HepG2 (cell line): ENCODE data around the gene NFE2L1.

Experiments used
- CBX1 ChIP-seq: IDR thresholded peaks from one replicate; pipeline ENCODE4 v1.6.1; 2016; ENCODE audit warnings: antibody characterized with exemption, low read depth
- FOSL2 ChIP-seq: sonication (generic); formaldehyde crosslinking; IDR thresholded peaks from 2 replicates; pipeline ENCODE4 v1.4.0; 2020; ENCODE audit warnings: missing genetic modification reagents
- FOXP1 ChIP-seq, 2 experiments: fragments of 450-650 bp in 1 of 2; IDR thresholded peaks; 2 replicates each; pipeline ENCODE4 v1.6.1; 2017 to 2018; ENCODE audit warnings: antibody characterized with exemption in 1 of 2
- POLR2A ChIP-seq, 2 experiments: IDR thresholded peaks; 2 replicates each; pipeline ENCODE4 v1.6.1; 2011; ENCODE audit warnings: low read depth in 2 of 2, low read length in 2 of 2, mild to moderate bottlenecking in 1 of 2, moderate library complexity in 1 of 2; ENCODE audit not compliant: insufficient read depth in 1 of 2
- POLR2AphosphoS5 ChIP-seq: IDR thresholded peaks from 2 replicates; pipeline ENCODE4 v1.6.1; 2012; ENCODE audit warnings: low read depth, low read length
- SMYD3 ChIP-seq: sonication (generic); formaldehyde crosslinking; IDR thresholded peaks from 2 replicates; pipeline ENCODE4 v1.8.1; 2023; ENCODE audit warnings: mild to moderate bottlenecking, missing genetic modification reagents
- TBL1XR1 ChIP-seq: fragments of 150-350 bp; IDR thresholded peaks from 2 replicates; pipeline ENCODE4 v1.6.1; 2014; ENCODE audit warnings: borderline replicate concordance, low read length; ENCODE audit not compliant: partially characterized antibody
- XRCC5 ChIP-seq: fragments of 200-400 bp; formaldehyde crosslinking; optimal IDR thresholded peaks from 2 replicates; pipeline ENCODE3; 2017; ENCODE audit warnings: mild to moderate bottlenecking, low read length
- ZNF232 ChIP-seq: sonication (generic); formaldehyde crosslinking; IDR thresholded peaks from 2 replicates; pipeline ENCODE4 v1.4.0; 2020; ENCODE audit warnings: missing genetic modification reagents, borderline replicate concordance
- TF ChIP-seq, protein P1 (sequence below): sonication (generic); formaldehyde crosslinking; IDR thresholded peaks from 2 replicates; pipeline ENCODE4 v1.5.0; 2020; ENCODE audit warnings: mild to moderate bottlenecking, missing genetic modification reagents, moderate library complexity
- TF ChIP-seq, protein P2 (sequence below): sonication (generic); formaldehyde crosslinking; IDR thresholded peaks from 2 replicates; pipeline ENCODE4 v1.4.0; 2020; ENCODE audit warnings: missing genetic modification reagents, borderline replicate concordance
- TF ChIP-seq, protein P3 (sequence below), 2 experiments: IDR thresholded peaks; 2 replicates each; pipeline ENCODE4 v1.6.1; 2011 to 2012; ENCODE audit warnings: low read length in 2 of 2, borderline replicate concordance in 1 of 2, low read depth in 1 of 2, mild to moderate bottlenecking in 1 of 2, moderate library complexity in 1 of 2

DNA sequence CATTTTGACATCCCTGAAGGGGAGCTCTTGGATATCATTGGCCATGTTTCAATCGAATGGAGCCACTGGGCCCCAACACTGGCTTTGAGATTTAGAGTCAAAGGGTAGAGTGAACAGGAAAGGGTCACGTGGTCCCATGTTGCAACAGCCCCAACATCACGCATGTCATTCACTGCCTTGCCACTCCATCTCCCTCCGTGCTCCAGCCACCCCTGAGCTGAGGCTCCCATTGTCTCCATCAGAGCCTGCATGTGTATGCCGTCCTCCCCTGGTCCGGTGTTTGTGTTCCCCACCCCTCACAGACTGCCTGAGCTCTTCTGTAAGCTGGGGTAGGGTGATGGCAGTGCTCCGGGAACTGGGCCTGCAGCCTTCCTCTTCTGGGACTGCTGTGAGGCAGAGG lies 12.1 kb downstream of the NFE2L1 start:
- TF ChIP-seq SMYD3 (CRISPR knock-in tag): no peak
- TF ChIP-seq, protein P1, sequence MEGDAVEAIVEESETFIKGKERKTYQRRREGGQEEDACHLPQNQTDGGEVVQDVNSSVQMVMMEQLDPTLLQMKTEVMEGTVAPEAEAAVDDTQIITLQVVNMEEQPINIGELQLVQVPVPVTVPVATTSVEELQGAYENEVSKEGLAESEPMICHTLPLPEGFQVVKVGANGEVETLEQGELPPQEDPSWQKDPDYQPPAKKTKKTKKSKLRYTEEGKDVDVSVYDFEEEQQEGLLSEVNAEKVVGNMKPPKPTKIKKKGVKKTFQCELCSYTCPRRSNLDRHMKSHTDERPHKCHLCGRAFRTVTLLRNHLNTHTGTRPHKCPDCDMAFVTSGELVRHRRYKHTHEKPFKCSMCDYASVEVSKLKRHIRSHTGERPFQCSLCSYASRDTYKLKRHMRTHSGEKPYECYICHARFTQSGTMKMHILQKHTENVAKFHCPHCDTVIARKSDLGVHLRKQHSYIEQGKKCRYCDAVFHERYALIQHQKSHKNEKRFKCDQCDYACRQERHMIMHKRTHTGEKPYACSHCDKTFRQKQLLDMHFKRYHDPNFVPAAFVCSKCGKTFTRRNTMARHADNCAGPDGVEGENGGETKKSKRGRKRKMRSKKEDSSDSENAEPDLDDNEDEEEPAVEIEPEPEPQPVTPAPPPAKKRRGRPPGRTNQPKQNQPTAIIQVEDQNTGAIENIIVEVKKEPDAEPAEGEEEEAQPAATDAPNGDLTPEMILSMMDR (CRISPR knock-in tag): no peak
- TF ChIP-seq CBX1: no peak
- TF ChIP-seq FOSL2: no peak
- TF ChIP-seq POLR2A (IDR thresholded peaks at IDR 0.05; ENCODE audit: insufficient read depth in 1 of 2, low read depth in 2 of 2, low read length in 2 of 2): 0 out of 4 replicates have a peak, but pooled peaks of 1 of the 2 experiments have one; percentile 41
- TF ChIP-seq FOXP1 (IDR thresholded peaks at IDR 0.05): no peak
- TF ChIP-seq FOXP1 (CRISPR knock-in tag; IDR thresholded peaks at IDR 0.05): no peak
- TF ChIP-seq ZNF232 (CRISPR knock-in tag): no peak
- TF ChIP-seq, protein P2, sequence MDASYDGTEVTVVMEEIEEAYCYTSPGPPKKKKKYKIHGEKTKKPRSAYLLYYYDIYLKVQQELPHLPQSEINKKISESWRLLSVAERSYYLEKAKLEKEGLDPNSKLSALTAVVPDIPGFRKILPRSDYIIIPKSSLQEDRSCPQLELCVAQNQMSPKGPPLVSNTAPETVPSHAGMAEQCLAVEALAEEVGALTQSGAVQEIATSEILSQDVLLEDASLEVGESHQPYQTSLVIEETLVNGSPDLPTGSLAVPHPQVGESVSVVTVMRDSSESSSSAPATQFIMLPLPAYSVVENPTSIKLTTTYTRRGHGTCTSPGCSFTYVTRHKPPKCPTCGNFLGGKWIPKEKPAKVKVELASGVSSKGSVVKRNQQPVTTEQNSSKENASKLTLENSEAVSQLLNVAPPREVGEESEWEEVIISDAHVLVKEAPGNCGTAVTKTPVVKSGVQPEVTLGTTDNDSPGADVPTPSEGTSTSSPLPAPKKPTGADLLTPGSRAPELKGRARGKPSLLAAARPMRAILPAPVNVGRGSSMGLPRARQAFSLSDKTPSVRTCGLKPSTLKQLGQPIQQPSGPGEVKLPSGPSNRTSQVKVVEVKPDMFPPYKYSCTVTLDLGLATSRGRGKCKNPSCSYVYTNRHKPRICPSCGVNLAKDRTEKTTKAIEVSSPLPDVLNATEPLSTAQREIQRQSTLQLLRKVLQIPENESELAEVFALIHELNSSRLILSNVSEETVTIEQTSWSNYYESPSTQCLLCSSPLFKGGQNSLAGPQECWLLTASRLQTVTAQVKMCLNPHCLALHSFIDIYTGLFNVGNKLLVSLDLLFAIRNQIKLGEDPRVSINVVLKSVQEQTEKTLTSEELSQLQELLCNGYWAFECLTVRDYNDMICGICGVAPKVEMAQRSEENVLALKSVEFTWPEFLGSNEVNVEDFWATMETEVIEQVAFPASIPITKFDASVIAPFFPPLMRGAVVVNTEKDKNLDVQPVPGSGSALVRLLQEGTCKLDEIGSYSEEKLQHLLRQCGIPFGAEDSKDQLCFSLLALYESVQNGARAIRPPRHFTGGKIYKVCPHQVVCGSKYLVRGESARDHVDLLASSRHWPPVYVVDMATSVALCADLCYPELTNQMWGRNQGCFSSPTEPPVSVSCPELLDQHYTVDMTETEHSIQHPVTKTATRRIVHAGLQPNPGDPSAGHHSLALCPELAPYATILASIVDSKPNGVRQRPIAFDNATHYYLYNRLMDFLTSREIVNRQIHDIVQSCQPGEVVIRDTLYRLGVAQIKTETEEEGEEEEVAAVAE (CRISPR knock-in tag): no peak
- TF ChIP-seq, protein P3, sequence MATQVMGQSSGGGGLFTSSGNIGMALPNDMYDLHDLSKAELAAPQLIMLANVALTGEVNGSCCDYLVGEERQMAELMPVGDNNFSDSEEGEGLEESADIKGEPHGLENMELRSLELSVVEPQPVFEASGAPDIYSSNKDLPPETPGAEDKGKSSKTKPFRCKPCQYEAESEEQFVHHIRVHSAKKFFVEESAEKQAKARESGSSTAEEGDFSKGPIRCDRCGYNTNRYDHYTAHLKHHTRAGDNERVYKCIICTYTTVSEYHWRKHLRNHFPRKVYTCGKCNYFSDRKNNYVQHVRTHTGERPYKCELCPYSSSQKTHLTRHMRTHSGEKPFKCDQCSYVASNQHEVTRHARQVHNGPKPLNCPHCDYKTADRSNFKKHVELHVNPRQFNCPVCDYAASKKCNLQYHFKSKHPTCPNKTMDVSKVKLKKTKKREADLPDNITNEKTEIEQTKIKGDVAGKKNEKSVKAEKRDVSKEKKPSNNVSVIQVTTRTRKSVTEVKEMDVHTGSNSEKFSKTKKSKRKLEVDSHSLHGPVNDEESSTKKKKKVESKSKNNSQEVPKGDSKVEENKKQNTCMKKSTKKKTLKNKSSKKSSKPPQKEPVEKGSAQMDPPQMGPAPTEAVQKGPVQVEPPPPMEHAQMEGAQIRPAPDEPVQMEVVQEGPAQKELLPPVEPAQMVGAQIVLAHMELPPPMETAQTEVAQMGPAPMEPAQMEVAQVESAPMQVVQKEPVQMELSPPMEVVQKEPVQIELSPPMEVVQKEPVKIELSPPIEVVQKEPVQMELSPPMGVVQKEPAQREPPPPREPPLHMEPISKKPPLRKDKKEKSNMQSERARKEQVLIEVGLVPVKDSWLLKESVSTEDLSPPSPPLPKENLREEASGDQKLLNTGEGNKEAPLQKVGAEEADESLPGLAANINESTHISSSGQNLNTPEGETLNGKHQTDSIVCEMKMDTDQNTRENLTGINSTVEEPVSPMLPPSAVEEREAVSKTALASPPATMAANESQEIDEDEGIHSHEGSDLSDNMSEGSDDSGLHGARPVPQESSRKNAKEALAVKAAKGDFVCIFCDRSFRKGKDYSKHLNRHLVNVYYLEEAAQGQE (IDR thresholded peaks at IDR 0.05; ENCODE audit: borderline replicate concordance in 1 of 2, low read depth in 1 of 2, low read length in 2 of 2): no peak
- TF ChIP-seq POLR2AphosphoS5: no peak
- no peak for TF ChIP-seq TBL1XR1
- TF ChIP-seq XRCC5: no peak
